ENCODE data around the gene FOS. TPM values are rescaled to one million over a fixed set of nuclear protein-coding genes. Genes with fewer than 3 reads are reported as not detected.

FOS gene
- 5.2 TPM for polyA plus RNA-seq (2012; ENCODE audit: insufficient read depth, insufficient read length, low read depth)

GRCh38 chr14:75278422-75279152 lies at the start of gene FOS:
Gene FOS, plus strand, starts transcription at chr14:75278828. Its CDS starts 155 bp downstream, at chr14:75278983.
- H3K9me3 ChIP-seq, result no peaks in the 10 kb centered on the region
- TF ChIP-seq CTCF (IDR thresholded peaks at IDR 0.05; ENCODE audit: low read depth, low read length), result no peak; the same call in 1 of the 2 replicates
- H3K4me3 ChIP-seq (ENCODE audit: low read depth, low read length), result peak within 1 kb of the TSS; percentile 94
- no peaks in the 10 kb centered on the region for H3K27me3 ChIP-seq
- peak; percentile 90 for DNase-seq
- H3K4me1 ChIP-seq, result 0 out of 2 replicates have a peak, but pooled peaks cover 2% of the 10 kb centered on the region
- H3K36me3 ChIP-seq, result no peaks in the 10 kb centered on the region

GRCh38 chr14:75229661-75230139 lies 48.9 kb upstream of the FOS start:
- H3K27me3 ChIP-seq, result no peaks in the 10 kb centered on the region
- no peak overlapping the region for H3K4me3 ChIP-seq (ENCODE audit: low read depth, low read length)

GRCh38 chr14:75230140-75230792 lies 48.4 kb upstream of the FOS start:
- DNase-seq, result no peak
- Histone ChIP-seq H3K36me3 (no peaks in the 10 kb centered on the region), H3K4me3 (ENCODE audit: low read depth, low read length) (no peak overlapping the region), H3K9me3 (no peaks in the 10 kb centered on the region), H3K27me3 (no peaks in the 10 kb centered on the region), H3K4me1 (no peaks in the 10 kb centered on the region)
- TF ChIP-seq CTCF (IDR thresholded peaks at IDR 0.05; ENCODE audit: low read depth, low read length), result peak; percentile 12; the same call in 1 of the 2 replicates

More at GRCh38 chr14:75229661-75230139, 48.9 kb upstream of the FOS start:
- H3K9me3 ChIP-seq, result no peaks in the 10 kb centered on the region
- no peaks in the 10 kb centered on the region for H3K36me3 ChIP-seq
- DNase-seq, result no peak
- no peak for TF ChIP-seq CTCF (IDR thresholded peaks at IDR 0.05; ENCODE audit: low read depth, low read length)
- no peaks in the 10 kb centered on the region for H3K4me1 ChIP-seq

- no peak for TF ChIP-seq CTCF (IDR thresholded peaks at IDR 0.05; ENCODE audit: low read depth, low read length)
- DNase-seq, result no peak
- Histone ChIP-seq H3K27me3 (no peaks in the 10 kb centered on the region), H3K9me3 (no peaks in the 10 kb centered on the region), H3K4me3 (ENCODE audit: low read depth, low read length) (no peak overlapping the region), H3K4me1 (no peaks in the 10 kb centered on the region), H3K36me3 (no peaks in the 10 kb centered on the region)
These were observed 47.3 kb upstream of the FOS start for GRCh38 chr14:75231320-75231719.

- no peak for TF ChIP-seq CTCF (IDR thresholded peaks at IDR 0.05; ENCODE audit: low read depth, low read length)
- Histone ChIP-seq H3K9me3 (no peaks in the 10 kb centered on the region), H3K27me3 (no peaks in the 10 kb centered on the region), H3K36me3 (no peaks in the 10 kb centered on the region), H3K4me1 (peaks cover 6% of the 10 kb centered on the region; the same call in 1 of the 2 replicates), H3K4me3 (ENCODE audit: low read depth, low read length) (no peak overlapping the region)
- no peak for DNase-seq
These were observed 46.4 kb upstream of the FOS start for GRCh38 chr14:75232191-75232590.
